Transverse colon (tissue), 4 donors: ENCODE measurements around the gene RGL2. TPM values are rescaled to one million over a fixed set of nuclear protein-coding genes. Genes with fewer than 3 reads are reported as not detected.

Experiments
- DNase-seq: peaks from one replicate; pipeline ENCODE4 v3.0.0-alpha.2; 2019
- H3K27ac ChIP-seq, 4 donors: fragments of 200-600 bp; sonication (generic); 2 replicates each; pipeline ENCODE4 v1.5.1; 2016 to 2018; ENCODE audit warnings: inconsistent platforms in 4 of 4
- H3K27me3 ChIP-seq: fragments of 200-600 bp; sonication (generic); 2 replicates; pipeline ENCODE4 v1.5.1; 2017; ENCODE audit warnings: inconsistent platforms
- H3K36me3 ChIP-seq, 4 donors: fragments of 200-600 bp; sonication (generic); 2 replicates each; pipeline ENCODE4 v1.5.1; 2017 to 2019; ENCODE audit warnings: inconsistent platforms in 4 of 4
- H3K4me1 ChIP-seq, 4 donors: fragments of 200-600 bp; sonication (generic); 2 replicates each; pipeline ENCODE4 v1.5.1; 2017 to 2020; ENCODE audit warnings: inconsistent platforms in 4 of 4
- H3K4me3 ChIP-seq, 4 donors: fragments of 200-600 bp; sonication (generic); 1 replicate in 1 of 4; 2 replicates in 3 of 4; pipeline versions ENCODE4 v1.5.1 to v1.6.1; 2017 to 2019; ENCODE audit warnings: inconsistent platforms in 4 of 4
- H3K9me3 ChIP-seq, 2 donors: fragments of 200-600 bp; sonication (generic); 2 replicates each; pipeline ENCODE4 v1.5.1; 2017 to 2019; ENCODE audit warnings: inconsistent platforms in 2 of 2
- EP300 ChIP-seq: sonication (generic); formaldehyde crosslinking; IDR thresholded peaks from one replicate; pipeline ENCODE4 v1.6.1; 2017; ENCODE audit warnings: antibody characterized with exemption, low read depth
- POLR2A ChIP-seq: fragments of 450-650 bp; IDR thresholded peaks from one replicate; pipeline ENCODE4 v1.6.1; 2016; ENCODE audit warnings: antibody characterized with exemption, mild to moderate bottlenecking, moderate library complexity
- POLR2AphosphoS5 ChIP-seq, 3 donors: sonication (generic); formaldehyde crosslinking; IDR thresholded peaks; one replicate each; pipeline ENCODE4 v1.6.1; 2016; ENCODE audit warnings: antibody characterized with exemption in 3 of 3
- WGBS, 2 donors: methylation state at CpG; one replicate each; pipeline ENCODE4 v1.1.5; 2018; ENCODE audit warnings: low coverage in 1 of 2; 5-methylcytosine and 5-hydroxymethylcytosine counted together
- in situ Hi-C, 4 donors: fragments of 200-750 bp; cut with MboI; loops; one replicate each; pipeline versions ENCODE4 v1.15.0 to v1.15.1; 2017; ENCODE audit warnings: low sequenced_read_pairs in 3 of 4, low pct_ligation_motif_present in 1 of 4, low pct_unique_long_range_greater_than_20kb in 1 of 4
- intact Hi-C: fragments of 100-400 bp; cut with DNase I; formaldehyde crosslinking; loops from one replicate; pipeline ENCODE4 v1.15.1; 2023; ENCODE audit warnings: low total_unique reads
- total RNA-seq, 4 donors: library from RNA; depleted of rRNA; stranded (reverse); fragments of >200 nt; gene quantifications; one replicate each; pipeline ENCODE4 v1.1.0, GENCODE V29; 2016
- TF ChIP-seq, protein P1 (sequence below), 5 experiments: fragments of 200-600 bp in 3 of 5; fragments of 450-650 bp in 2 of 5; sonication (generic) in 3 of 5; IDR thresholded peaks; 1 replicate in 2 of 5; 2 replicates in 3 of 5; pipeline ENCODE4 v1.5.1; 2016 to 2017; ENCODE audit warnings: antibody characterized with exemption in 5 of 5, inconsistent platforms in 3 of 5, mild to moderate bottlenecking in 2 of 5, moderate library complexity in 1 of 5

The RGL2 gene
- total RNA-seq, 4 donors from 2014 or later: 21.3 to 70.3 (median 25.8) TPM

DNA sequence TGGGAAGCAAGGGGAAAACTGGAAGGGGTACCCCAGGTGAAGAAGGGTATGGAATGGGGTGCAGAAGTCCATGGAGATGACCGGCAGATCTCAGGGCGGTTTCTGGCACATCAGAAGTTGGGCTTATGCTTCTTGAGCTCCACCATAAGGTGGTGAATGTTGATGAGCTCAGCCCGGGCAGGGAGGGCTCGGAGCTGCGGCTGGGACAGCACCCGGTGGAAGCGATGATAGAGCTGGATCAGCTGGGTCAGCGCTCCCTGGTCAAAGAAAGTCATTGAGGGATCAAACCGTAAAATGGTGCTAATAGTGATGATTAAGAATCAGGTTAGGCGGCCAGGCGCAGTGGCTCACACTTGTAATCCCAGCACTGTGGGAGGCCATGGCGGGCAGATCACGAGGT lies 48.0 kb downstream of the RGL2 start:
- WGBS, 2 donors: 86 to 89% methylated on average over 7 to 13 of the region's 13 CpGs
- no peaks in the 10 kb centered on the region for H3K27me3 ChIP-seq
- intact Hi-C loops (no loop called here), in situ Hi-C loops (no loop called here)
- H3K4me1 ChIP-seq: peaks cover 12 to 27% (median 24%) of the 10 kb centered on the region in 4 donors
- H3K4me3 ChIP-seq: no peak overlapping the region
- DNase-seq: no peak
- no peak for TF ChIP-seq POLR2AphosphoS5 (IDR thresholded peaks at IDR 0.05)
- TF ChIP-seq POLR2A: no peak
- TF ChIP-seq, protein P1, sequence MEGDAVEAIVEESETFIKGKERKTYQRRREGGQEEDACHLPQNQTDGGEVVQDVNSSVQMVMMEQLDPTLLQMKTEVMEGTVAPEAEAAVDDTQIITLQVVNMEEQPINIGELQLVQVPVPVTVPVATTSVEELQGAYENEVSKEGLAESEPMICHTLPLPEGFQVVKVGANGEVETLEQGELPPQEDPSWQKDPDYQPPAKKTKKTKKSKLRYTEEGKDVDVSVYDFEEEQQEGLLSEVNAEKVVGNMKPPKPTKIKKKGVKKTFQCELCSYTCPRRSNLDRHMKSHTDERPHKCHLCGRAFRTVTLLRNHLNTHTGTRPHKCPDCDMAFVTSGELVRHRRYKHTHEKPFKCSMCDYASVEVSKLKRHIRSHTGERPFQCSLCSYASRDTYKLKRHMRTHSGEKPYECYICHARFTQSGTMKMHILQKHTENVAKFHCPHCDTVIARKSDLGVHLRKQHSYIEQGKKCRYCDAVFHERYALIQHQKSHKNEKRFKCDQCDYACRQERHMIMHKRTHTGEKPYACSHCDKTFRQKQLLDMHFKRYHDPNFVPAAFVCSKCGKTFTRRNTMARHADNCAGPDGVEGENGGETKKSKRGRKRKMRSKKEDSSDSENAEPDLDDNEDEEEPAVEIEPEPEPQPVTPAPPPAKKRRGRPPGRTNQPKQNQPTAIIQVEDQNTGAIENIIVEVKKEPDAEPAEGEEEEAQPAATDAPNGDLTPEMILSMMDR (IDR thresholded peaks at IDR 0.05): no peak
- TF ChIP-seq EP300: no peak
- no peaks in the 10 kb centered on the region for H3K36me3 ChIP-seq
- H3K27ac ChIP-seq: peak overlapping the region in 2 of 4 donors; percentile 92 to 93
- no peaks in the 10 kb centered on the region for H3K9me3 ChIP-seq

DNA sequence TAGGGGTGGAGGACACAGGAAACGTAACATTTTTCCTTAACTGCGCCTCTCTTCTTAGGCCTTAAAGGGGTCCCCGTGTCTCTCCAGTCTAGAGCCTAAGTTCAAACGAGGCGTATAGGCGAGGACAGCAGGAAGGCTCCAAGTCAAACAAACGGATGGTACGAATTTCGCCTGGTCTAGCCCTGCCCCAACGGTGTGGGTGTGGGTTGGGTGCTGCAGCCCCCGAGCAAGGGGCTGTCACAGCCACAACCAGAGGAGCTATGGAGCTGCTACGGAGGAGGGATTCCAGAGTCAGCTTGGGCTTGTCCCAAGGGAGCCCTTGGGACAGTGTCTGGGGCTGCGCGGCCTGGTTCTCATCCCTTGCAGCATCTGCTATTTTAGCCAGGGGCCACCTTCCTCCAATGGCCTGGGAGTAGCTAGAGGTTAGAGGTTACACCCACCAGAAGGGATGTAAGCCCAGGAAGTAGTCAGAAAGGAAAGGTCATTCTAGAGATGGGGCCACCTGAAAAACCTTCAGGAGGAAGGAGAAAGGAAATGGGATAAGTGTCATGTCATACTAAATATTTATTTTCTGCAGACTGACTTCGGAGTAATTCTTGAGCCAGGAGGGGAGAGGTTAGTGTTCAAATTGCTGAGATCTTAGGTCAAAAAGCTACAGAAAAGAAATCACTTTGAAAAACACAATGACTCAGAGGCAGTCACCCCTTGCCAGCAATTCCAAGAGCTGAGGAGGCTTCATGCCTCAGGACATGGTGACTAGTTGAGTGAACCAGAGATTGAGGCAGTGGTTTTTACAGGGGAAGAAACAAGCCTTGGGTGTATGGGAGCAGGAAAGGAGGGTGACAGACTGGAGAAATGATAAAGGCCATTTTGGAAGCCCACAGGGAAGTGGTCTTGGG lies 48.8 kb downstream of the RGL2 start:
- H3K36me3 ChIP-seq: no peaks in the 10 kb centered on the region
- peak overlapping the region; percentile 88 to 93 (median 92) for H3K27ac ChIP-seq
- peaks cover 12 to 27% (median 24%) of the 10 kb centered on the region in 4 donors for H3K4me1 ChIP-seq
- no peak for TF ChIP-seq POLR2AphosphoS5 (IDR thresholded peaks at IDR 0.05)
- TF ChIP-seq, protein P1 (IDR thresholded peaks at IDR 0.05): no peak
- TF ChIP-seq POLR2A: no peak
- TF ChIP-seq EP300: no peak
- H3K9me3 ChIP-seq: no peaks in the 10 kb centered on the region
- no peak for DNase-seq
- intact Hi-C loops (loop anchor here (5.0 to 10.0 kb wide), 3 partner anchors 85 to 235 kb away; no protein-coding TSS in a partner anchor), in situ Hi-C loops (loop anchor here (5.0 to 25.0 kb wide), 5 partner anchors 85 to 238 kb away; partner anchors contain the start of gene HLA-DOA (in 1 of the 4))
- peak overlapping the region; percentile 35 to 60 (median 50) for H3K4me3 ChIP-seq
- WGBS, 2 donors: 16 to 75% methylated on average over 1 to 15 of the region's 15 CpGs
- H3K27me3 ChIP-seq: peaks cover 4% of the 10 kb centered on the region

DNA sequence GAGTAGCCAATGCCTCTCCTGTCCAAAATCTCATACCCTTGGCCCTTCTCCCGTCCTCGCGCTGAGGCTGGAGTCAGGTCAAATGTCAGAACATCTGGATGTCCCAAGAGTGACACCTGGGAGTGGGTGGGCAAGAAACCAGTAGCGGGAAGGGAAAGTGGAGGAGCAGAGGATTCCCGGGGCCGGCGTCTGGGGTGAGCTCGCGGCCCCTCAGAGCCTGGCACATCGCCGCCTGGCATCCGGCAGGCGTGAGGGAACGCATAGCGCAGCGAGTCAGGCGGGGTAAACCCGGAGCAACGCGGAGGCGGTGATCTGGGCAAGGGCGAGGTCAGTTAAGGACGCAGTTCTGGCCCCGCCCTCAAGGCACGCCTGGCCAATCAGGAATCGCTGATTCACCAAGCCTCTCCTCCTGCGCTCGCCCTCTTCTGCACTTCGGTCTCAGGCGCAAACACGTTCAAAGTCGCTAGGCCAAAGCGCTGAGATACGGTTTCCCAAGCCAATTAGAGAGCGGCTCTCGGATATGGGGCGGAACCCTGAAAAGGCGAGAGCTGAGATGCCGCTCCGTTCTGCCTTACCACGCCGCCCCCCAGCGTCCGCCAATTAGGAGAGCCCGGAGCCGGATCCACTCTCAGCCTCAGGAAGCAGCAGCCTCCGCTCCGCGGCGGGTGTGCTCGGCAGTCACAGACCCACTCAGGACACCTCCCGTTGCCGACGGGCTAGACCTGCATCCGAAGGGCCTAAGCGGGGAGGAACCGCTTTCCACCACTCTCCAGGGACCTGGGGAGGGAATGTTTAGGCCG lies 49.6 kb downstream of the RGL2 start:
- Histone ChIP-seq H3K27me3 (peaks cover 4% of the 10 kb centered on the region), H3K36me3 (no peaks in the 10 kb centered on the region), H3K4me3 (peak overlapping the region; percentile 35 to 60 (median 50)), H3K27ac (peak overlapping the region; percentile 88 to 93 (median 92)), H3K4me1 (peaks cover 12 to 27% (median 24%) of the 10 kb centered on the region in 4 donors), H3K9me3 (no peaks in the 10 kb centered on the region)
- TF ChIP-seq EP300 (no peak), POLR2A (peak; percentile 87), POLR2AphosphoS5 (IDR thresholded peaks at IDR 0.05) (peak; percentile 76 to 90 (median 78))
- TF ChIP-seq, protein P1 (IDR thresholded peaks at IDR 0.05): no peak
- DNase-seq: peak; percentile 99
- in situ Hi-C loops: loop anchor here (5.0 to 25.0 kb wide), 5 partner anchors 84 to 237 kb away; partner anchors contain the start of gene HLA-DOA (in 1 of the 4)
- 0% methylated on average over 43 of the region's 58 CpGs; no CpG with 5 or more reads in 1 of the 2 donors for WGBS, 2 donors
- intact Hi-C loops: loop anchor here (5.0 to 10.0 kb wide), 3 partner anchors 84 to 234 kb away; no protein-coding TSS in a partner anchor

DNA sequence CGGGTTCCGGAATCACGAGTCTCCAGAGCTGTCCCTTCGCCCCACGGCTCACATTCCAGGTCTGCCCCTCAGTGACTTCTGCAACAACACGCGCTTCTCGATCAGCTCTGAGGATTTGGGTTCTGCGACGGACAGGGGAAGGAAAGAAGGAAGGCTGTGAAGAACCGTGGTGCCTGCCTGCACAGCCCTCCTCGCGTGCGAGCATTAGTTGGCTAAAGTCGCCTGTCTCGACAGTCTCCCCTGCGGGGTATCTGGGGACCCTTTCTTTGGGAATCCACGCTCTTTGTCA lies 50.2 kb downstream of the RGL2 start:
- H3K27ac ChIP-seq: peak overlapping the region; percentile 88 to 93 (median 92)

More for the DNA sequence above, 50.2 kb downstream of the RGL2 start:
- intact Hi-C loops (loop anchor here (5.0 to 10.0 kb wide), 3 partner anchors 84 to 234 kb away; no protein-coding TSS in a partner anchor), in situ Hi-C loops (loop anchor here (5.0 to 25.0 kb wide), 5 partner anchors 84 to 236 kb away; partner anchors contain the start of gene HLA-DOA (in 1 of the 4))
- H3K36me3 ChIP-seq: no peaks in the 10 kb centered on the region
- TF ChIP-seq EP300 (no peak), POLR2A (no peak), POLR2AphosphoS5 (IDR thresholded peaks at IDR 0.05) (no peak)
- TF ChIP-seq, protein P1 (IDR thresholded peaks at IDR 0.05): peak in 2 of 5 experiments; percentile 22 to 46
- no peak for DNase-seq
- H3K4me3 ChIP-seq: peak overlapping the region; percentile 5 to 60 (median 38)
- H3K4me1 ChIP-seq: peaks cover 12 to 27% (median 24%) of the 10 kb centered on the region in 4 donors
- H3K9me3 ChIP-seq: no peaks in the 10 kb centered on the region
- peaks cover 4% of the 10 kb centered on the region for H3K27me3 ChIP-seq
- WGBS, 2 donors: 1% methylated on average over 18 of the region's 18 CpGs; no CpG with 5 or more reads in 1 of the 2 donors
